GM19239 (cell line): ENCODE data around the gene VTCN1.
"Not testable (repeated sequence)": the region's sequence is repeated elsewhere in the genome, so short reads cannot be mapped to it uniquely, and the experiment has no call there.

Source experiments
- DNase-seq: peaks from one replicate; pipeline ENCODE4 v3.0.0; 2011; ENCODE audit warnings: low spot score; ENCODE audit not compliant: insufficient read length
- FAIRE-seq: peaks from 2 replicates; lab custom pipeline; 2011; peaks lifted over from hg19 to GRCh38; lab: Jason Lieb, UNC

Gene VTCN1

GRCh38 chr1:117210831-117211261 is at the start of gene VTCN1:
Gene VTCN1 (minus strand): TSS chr1:117210927. CDS start chr1:117210855, 72 bp downstream.
- FAIRE-seq (no peak), DNase-seq (no peak)

DNA sequence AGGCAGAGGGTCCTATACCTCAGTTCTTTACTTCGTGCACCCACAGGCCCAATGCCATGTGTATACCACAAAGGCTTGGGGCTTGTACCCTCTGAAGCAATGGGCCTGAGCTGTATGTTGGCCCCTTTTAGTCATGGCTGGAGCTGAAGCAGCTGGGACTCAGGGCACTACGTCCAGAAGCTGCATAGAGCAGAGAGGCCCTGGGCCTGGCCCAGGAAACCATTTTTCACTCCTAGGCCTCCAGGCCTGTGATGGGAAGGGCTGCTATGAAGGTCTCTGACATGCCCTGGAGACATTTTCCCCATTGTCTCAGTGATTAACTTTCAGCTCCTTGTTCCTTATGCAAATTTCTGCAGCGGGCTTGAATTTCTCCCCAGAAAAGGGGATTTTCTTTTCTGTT is 48.1 kb upstream of the VTCN1 start:
- no peak for DNase-seq

GRCh38 chr1:117258075-117258474 is 47.3 kb upstream of the VTCN1 start:
- not testable (repeated sequence) for FAIRE-seq, DNase-seq

More for the DNA sequence above, 48.1 kb upstream of the VTCN1 start:
- no peak for FAIRE-seq

DNA sequence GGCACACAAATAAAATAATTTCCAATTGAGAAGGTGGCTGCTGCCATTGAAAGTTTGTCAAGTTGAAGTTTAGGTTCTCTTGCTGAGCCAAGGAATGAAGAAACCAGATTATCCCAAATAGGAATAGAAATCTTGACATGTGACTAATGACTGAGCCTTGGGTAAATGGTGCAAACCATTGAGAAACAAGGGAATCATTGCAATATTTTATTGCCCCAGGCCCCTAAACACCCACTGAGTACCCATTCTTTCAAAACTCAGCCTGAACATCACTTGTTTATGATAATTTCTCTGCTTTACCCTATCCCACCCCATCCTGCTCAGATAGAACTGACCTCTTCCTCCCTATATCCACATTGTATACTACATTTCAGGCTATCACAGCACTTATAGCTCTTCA is 46.6 kb upstream of the VTCN1 start:
- FAIRE-seq, result no peak
- DNase-seq, result no peak

- DNase-seq (no peak), FAIRE-seq (no peak)
These were observed 39.4 kb upstream of the VTCN1 start for GRCh38 chr1:117250061-117250606.

GRCh38 chr1:117244971-117245370 is 34.2 kb upstream of the VTCN1 start:
- DNase-seq, result no peak

DNA sequence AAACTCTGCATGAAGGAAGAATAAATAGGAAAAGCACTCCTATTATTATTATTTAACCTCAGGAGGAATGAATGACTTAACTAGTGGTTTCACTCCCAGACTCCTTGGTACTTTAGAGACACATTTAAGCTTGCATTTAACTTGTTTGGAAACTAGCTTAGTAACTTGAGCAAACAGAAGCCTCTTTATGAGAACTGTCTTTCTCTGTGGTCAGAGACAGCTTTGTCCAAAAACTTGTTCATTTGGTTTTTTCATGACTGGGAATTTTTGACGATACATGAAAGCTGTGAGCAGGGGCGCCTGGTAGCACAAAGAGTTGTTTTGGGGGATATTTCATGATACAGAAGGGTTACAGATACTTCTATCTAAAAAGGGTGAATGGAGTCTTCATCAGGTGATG is 33.6 kb upstream of the VTCN1 start:
- DNase-seq (no peak), FAIRE-seq (no peak)

More at GRCh38 chr1:117244971-117245370, 34.2 kb upstream of the VTCN1 start:
- no peak for FAIRE-seq

DNA sequence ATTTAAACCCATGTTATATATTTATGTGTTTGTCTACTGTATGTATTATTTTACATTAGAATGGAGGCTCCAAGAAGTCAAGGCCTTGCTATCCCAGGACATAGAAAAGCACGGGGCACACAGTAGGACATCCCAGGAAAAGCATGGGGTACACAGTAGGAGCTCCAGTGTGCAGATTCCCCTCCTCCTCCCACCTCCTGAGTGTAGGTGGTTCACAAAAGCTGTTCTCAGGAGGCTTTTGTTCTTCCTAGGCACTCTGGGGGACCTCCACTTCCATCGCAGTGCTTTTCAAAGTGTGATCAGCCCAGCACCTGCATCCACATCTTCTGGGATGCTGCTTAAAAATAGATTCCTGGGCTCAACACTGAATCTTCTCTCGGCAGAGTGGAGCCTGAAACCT is 30.8 kb upstream of the VTCN1 start:
- no peak for FAIRE-seq
- DNase-seq, result no peak

DNA sequence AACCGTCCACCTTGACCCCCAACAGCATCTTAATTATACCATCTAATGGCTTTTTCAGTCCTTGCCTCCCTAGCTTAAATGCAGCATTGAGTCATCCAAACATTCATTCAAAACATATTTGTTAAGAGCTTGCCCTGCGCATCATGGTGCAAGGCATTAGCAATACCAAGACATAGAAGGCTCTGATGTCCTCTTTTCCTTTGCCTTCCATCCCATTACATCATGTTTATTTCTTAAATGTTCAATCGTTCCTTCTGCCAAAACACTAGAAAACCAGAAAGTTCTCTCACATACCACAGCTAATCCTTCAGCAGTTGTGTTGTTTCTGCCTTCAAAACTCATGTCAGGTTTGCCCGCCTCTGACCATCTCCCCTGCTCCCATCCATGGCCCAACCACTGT is 29.8 kb upstream of the VTCN1 start:
- FAIRE-seq, result no peak
- DNase-seq, result no peak

DNA sequence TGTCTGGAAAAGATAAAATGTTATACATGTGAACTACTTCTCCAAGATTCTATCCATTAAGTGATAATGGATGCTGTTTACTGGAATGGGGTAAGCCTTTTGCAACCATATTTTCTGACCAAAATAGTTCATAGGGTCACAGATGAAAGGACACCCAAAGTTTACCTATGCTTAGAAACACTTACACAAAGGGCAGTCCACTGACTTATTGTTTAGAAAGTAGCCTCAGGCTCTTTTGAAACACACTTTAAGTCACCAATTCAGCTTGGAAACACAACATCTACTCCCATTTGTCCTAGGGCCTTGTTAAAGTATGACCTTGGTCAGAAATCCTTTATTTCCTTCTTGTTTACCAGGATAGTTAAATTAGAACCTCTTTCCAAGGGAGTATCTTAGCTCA is 28.7 kb upstream of the VTCN1 start:
- no peak for DNase-seq
- no peak for FAIRE-seq

- FAIRE-seq (no peak), DNase-seq (no peak)
These were observed 27.1 kb upstream of the VTCN1 start for GRCh38 chr1:117237726-117238381.

DNA sequence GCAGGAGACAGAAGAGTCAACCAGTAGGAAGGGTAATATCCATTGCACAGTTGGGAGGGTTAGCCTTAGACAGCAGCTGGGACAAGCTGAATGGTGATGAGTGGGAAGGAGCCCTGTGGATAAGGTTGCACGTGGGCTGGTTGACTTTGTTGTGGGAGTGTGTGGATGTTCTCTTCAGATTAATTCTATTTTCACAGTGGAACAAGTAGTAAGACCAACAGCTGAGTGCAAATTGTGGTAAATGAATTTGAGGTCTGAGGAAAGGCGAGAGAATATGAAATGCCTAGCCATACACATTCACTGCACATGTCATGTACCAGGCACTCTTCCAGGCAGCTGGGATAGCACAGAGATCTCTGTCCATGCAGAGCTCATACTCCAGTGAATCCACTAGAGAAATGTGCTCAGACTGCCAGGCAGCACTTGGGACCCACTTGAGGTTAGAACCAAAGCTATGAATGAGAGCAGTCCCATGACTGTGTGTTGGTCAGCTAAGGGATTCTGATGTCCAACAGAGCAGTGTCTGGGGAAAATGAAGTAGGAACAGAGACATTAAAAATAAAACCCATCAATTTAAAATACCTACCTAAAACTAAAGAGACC is 25.2 kb upstream of the VTCN1 start:
- FAIRE-seq, result no peak
- no peak for DNase-seq

DNA sequence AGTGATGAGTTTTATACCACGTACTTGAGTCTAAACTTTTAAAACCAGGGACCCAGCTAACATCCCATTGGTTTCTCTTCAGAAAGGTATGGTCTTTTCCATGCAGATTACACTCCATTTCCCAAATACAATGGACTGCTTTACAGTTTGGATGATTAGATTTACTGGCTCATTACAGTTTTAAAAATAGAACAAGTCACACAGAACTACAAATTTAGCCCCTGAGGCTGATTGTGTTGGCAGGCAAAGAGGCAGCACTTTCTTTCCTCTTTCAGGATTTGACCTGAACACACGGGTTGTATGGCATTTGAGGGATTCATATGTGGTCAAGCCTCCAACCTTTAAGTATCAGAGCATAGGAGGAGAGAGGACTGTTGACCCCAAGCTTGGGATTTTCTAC is 21.8 kb upstream of the VTCN1 start:
- FAIRE-seq (no peak), DNase-seq (no peak)

DNA sequence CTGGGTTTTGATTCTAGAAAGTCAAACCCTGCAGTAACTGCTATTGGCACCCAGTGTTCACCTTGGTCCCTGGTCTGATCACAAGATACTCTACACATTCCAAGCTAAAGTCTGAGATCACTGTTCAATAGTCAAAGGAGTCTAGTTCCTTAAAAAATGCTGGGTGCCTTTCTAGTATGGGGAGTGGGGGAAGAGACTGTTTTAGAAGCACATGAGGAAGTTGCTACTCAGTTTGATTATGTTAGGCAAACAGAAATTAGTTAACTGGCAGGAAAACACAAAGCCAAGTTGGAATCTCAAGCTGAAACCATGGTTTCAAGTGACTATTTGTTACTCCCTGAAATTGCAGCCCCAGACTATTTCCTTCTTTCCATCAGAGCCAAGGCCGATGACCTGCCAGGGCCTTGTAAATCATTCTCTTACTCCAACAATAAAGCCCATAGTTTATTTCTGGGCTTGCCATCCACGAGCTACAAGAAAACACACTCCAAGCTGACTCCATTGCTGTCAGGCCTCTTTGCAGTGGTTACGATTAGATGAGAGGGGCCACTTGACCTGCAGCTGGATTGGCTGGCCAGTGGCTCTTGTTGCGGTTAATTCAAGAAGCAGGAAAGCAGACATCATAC is 21.1 kb upstream of the VTCN1 start:
- FAIRE-seq, result no peak
- no peak for DNase-seq

DNA sequence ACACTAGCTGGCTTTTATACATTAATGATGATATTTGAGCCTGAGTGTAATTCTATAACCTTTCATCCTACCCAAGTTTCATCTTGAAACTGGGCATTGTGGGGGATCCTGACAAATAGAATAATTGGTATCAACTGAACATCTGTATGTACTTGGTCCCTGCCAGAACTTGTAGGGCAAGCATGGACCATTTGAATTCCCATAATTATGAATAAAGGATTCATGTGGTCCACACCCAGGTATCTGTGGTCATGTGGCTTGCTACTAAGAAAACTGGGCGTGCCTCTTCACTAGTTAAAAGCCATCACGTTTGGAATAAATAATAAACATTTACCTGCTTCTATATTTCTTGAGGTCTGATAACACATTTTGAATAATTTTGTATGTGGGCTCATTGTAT is 20.6 kb upstream of the VTCN1 start:
- no peak for FAIRE-seq
- no peak for DNase-seq

- DNase-seq (no peak), FAIRE-seq (no peak)
These were observed 18.5 kb upstream of the VTCN1 start for GRCh38 chr1:117229217-117229616.

DNA sequence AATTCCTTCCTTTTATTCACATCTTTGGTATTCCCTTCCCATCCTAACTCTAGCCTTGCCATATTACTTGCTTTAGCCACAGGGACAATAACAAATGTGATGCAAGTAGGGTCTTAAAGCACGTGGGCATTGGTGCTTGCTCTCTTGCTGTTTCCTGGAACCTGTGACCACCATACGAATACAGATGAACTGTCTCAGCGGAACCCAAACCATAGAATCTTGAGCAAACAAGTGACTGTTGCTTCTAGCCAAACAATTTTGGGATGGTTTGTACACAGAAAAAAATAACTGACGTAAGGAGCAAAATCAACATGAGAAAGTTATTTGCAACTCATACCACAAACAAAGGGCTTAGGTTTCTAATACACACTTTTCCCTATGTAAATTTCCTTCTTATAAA is 15.2 kb upstream of the VTCN1 start:
- no peak for FAIRE-seq
- no peak for DNase-seq

GRCh38 chr1:117216718-117217117 is 6.0 kb upstream of the VTCN1 start:
- DNase-seq, result no peak
- no peak for FAIRE-seq

DNA sequence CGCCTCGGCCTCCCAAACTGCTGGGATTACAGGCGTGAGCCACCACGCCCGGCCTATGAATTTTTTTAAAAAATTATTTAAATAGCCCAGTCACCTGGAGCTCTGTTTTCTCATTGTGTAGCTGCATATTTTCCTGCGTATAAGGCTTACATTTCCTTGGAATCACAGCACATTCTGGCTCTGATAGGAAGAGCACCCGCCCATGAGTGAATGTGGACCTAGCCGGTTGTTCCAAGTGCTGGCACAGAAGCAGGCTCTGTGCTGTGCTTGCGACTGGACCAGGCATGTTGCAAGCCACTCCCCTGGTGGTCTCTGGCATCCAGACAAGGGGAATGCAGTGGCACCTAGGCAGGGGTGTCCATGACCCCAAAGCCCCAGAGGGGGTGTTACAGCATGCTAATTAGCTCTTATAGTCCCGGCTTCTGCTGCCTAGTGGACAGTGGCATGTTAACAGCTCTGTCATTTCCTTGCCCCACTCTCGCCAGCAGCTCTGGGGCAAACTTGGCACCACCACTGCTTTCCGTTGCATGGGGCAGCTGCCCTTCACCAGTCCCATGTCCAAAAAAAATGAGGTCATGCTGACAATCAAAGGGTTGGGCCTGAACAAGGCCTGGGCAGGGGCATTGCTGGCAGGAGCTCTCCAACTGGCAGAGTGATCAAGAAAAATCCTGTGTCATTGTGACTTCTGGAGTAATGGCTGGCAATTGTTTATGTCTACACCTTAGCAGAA is 5.2 kb upstream of the VTCN1 start:
- DNase-seq, result no peak
- FAIRE-seq, result no peak

GRCh38 chr1:117215019-117215418 is 4.3 kb upstream of the VTCN1 start:
- DNase-seq (no peak), FAIRE-seq (no peak)

- no peak for DNase-seq
- no peak for FAIRE-seq
These were observed 2.3 kb upstream of the VTCN1 start for GRCh38 chr1:117213046-117213445.
